HG03280 (cell line): Measurements from ENCODE around the gene ENTPD8.
A peak's percentile ranks its signal among the peaks of the same experiment; 100 is the strongest.
"Not testable (repeated sequence)": the region's sequence is repeated elsewhere in the genome, so short reads cannot be mapped to it uniquely, and the experiment has no call there.

ENCODE experiments used
- ATAC-seq: cut with Tn5 transposase; IDR thresholded peaks from one replicate; pipeline ENCODE4 v1.9.1; 2021; ENCODE audit warnings: mild to moderate bottlenecking, moderate library complexity; ENCODE audit not compliant: unreplicated experiment

Gene ENTPD8

DNA sequence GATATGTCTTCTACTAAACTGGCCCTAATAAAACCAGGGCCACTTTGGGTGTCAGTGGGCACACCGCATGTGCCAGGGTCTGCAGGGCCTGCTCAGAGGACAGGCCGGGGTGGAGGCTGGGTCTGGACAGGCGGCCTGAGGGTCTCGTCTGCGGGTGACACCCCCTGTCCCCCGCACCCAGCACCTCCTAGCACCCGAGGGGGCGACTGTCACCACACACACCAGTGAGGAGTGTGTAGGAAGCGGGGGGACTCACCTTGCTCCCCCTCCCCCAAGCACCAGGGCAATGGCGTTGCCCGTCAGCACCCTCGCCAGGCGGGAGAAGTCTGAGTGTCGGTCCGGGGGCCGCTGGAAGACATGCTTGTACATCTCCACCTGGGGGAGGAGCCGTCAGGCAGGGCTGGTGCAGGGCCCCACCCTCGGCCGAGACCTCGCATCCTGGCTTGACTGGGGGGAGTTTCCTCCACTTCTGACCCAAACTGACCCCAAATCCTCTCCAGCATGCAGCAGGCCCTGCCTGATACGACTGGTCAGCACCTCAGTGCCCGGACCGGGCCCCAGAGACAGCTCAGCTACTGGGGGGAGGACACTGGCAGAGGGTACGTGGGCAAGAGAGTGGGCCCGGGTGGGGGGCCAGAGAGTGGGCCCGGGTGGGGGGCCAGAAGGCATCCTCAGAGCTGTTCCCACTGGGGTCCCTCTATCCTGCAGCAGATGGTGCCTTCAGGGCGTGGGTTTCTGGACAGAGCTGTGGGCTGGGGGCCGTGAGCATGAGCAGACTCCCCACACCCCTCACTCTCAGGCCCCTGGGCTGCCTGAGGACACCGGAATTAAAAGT, 36.8 kb upstream of the ENTPD8 start:
- no peak for ATAC-seq

DNA sequence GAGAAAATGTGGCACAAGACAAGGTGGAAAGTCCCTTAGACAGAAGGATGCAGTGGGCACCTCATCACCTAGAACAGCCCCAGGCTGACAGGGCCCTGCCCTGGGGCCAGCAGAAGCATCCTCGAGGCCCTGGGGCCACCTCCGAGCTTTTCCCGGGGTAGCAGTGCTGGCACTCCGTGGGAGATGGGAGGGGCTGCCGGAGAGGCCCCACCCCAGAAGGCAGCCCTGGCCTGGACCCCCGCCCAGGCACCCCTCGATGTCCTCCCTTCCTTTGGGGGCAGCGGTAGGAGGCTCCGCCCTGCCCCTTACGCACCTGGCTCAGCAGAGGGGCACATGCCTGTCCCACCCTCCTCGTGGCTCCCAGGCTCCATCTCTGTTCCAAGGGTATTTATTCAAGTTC, 35.7 kb upstream of the ENTPD8 start:
- ATAC-seq = no peak

DNA sequence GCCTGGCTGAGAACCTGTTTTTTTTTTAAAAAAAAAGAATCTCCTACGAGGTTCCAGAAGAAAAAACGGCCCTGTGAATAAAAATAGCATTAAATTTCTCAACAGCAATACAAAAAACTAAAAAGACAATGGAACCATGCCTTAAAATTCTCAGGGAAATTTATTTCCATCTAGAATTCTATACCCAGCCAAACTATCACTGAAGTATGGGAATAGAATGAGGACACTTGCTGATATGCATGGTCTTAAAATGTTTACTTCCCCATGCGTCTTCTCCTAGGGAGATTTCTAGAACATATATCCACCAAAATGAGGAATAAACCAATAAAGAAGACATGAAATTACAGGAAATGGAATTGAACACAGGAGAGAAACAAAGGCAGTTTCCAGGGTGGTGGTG, 34.5 kb upstream of the ENTPD8 start:
- no peak for ATAC-seq

DNA sequence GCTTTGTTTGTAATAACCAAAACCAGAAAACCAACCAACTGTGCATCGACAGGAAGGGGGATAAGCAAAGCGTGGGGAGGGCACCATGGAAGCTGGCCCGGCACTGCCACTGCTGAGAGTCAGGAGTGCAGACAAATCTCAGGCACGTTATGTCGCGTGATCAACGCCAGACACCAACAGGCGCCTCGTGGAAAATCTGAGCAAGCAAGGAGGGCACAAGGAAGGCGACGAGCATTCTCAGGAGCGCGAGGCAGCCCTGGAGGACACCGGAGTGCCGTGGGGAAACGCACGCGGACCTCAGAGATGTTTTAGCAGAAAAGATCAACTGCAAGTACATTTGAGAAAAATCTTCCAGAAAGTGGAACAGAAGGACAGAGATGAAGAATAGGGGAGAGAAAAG, 33.1 kb upstream of the ENTPD8 start:
- no peak for ATAC-seq

DNA sequence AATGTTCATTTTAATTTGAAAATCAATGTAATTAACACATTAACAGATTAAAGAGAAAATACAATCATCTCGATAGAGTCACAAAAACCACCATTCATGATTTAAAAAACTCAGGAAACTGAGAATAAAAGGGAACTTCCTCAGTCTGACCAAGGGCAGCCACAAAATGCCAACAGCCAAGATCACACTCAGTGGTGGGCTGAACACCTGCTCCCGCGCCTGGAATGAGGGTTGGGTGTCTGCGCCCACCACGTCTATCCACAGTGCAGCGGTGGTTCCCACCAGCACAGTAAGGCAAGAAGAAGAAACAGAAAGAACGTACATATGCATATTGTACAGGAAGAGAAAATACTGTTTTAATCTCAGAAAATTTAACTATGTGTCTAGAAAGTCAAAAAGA, 29.6 kb upstream of the ENTPD8 start:
- ATAC-seq = no peak

- no peak for ATAC-seq
Observed at GRCh38 chr9:137467896-137468295, 26.7 kb upstream of the ENTPD8 start.

DNA sequence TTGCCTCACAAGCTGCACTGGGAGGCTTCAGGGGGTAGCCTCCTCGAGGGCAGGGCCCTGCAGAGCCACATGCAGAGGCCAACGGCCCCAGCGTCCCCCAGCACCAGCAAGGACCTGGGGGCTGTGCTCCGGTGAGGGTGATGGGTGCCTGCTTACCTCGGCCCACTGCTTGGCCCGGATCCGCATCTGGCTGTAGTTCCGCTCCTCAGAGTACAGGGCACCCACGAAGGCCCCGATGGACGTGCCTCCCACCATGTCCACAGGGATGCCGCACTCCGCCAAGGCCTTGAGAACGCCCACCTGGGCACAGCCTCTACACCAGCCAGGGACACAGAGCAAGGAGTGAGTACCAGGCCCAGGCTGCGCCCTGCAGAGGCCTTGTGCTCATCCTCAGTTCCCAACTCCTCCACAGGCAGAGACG, 26.0 kb upstream of the ENTPD8 start:
- ATAC-seq = no peak

DNA sequence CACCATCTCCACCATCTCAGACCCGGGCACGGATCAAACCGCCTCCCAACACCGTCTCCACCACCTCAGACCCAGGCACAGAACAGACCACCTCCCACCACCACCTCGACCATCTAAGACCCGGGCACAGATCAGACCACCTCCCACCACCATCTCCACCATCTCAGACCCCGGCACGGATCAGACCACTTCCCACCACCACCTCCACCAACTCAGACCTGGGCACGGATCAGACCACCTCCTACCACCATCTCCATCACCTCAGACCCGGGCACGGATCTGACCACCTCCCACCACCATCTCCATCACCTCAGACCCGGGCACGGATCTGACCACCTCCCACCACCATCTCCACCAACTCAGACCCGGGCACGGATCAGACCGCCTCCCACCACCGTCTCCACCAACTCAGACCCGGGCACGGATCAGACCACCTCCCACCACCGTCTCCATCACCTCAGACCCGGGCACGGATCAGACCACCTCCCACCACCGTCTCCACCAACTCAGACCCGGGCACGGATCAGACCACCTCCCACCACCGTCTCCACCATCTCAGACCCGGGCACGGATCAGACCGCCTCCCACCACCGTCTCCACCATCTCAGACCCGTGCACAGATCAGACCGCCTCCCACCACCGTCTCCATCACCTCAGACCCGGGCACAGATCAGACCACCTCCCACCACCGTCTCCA, 25.4 kb upstream of the ENTPD8 start:
- ATAC-seq = not testable (repeated sequence)

- ATAC-seq = no peak
Observed at GRCh38 chr9:137465720-137466388, 24.7 kb upstream of the ENTPD8 start.

DNA sequence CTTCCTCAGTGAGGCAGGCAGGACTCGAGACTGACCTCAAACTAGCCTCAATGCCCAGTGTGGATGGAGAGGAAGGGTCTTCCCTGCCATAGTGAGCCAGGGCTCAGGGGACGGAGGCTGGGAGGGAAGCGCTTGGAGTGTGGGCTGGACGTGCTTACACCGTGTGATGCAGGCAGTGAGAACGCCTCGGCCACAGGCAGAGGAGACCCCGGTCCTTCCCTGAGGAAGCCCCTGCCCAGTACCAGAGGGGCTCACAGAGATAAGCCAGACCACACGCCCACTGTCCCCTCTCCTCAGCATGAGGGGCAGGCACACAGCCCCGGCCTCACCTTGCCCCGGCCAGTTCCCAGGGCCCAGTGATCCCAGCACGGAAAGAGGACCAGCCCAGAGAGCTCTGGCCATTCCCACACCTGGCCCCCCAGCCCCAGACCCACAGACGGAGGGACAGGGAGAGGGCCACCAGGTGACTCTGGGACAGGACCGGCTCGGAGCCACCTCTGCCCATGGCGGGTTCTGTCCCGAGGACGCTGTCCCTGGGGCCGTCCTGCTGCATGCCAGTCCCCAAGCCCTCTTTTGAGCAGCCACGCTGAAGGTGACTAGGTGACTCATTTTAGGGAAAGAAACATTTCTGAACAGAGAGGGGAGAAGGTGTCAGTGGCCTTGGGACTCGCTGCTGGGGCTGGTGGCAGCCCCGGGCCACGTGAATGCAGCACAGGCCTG, 24.0 kb upstream of the ENTPD8 start:
- no peak for ATAC-seq

GRCh38 chr9:137464291-137464999, 23.3 kb upstream of the ENTPD8 start:
- no peak for ATAC-seq

- no peak for ATAC-seq
Observed at GRCh38 chr9:137463931-137464290, 22.8 kb upstream of the ENTPD8 start.

- ATAC-seq = no peak
Observed at GRCh38 chr9:137462986-137463930, 22.1 kb upstream of the ENTPD8 start.

GRCh38 chr9:137462396-137462985, 21.3 kb upstream of the ENTPD8 start:
- ATAC-seq = no peak

DNA sequence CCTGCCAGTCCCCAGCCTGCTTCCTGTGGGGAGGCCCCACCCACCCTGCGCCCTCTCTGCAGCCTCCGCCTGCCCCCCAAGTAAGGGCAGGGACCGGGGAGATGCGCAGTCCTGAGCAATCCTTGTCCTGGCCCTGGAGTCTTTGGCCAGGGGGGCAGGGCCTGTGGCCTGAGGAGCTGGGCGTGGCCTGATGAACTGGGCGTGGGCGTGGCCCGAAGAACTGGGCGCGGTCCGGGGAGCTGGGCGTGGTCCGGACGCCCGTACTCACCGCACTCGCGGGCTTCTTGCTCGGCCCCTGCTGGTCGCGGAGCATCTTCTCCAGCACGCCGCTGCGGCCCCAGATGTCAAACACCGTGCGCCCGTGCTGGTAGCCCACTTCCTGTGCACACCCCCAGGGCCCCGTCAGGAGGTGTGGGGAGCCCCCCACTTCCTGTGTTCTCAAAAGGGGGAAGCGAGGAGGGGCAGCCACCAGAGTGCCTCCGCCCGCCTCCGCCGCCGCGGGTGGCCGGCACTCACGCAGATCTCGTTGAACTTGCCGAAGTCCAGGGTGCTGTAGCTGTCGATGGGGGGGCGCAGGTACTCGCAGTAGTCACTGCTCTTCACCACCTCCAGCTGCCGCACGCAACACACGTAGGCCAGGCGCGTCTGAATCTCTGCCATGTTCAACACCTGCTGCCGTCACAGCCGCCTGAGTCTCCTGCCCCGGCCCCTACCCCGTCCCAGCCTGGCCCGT, 20.7 kb upstream of the ENTPD8 start:
- ATAC-seq = peak; percentile 47

GRCh38 chr9:137461316-137461662, 20.1 kb upstream of the ENTPD8 start:
- ATAC-seq = no peak

DNA sequence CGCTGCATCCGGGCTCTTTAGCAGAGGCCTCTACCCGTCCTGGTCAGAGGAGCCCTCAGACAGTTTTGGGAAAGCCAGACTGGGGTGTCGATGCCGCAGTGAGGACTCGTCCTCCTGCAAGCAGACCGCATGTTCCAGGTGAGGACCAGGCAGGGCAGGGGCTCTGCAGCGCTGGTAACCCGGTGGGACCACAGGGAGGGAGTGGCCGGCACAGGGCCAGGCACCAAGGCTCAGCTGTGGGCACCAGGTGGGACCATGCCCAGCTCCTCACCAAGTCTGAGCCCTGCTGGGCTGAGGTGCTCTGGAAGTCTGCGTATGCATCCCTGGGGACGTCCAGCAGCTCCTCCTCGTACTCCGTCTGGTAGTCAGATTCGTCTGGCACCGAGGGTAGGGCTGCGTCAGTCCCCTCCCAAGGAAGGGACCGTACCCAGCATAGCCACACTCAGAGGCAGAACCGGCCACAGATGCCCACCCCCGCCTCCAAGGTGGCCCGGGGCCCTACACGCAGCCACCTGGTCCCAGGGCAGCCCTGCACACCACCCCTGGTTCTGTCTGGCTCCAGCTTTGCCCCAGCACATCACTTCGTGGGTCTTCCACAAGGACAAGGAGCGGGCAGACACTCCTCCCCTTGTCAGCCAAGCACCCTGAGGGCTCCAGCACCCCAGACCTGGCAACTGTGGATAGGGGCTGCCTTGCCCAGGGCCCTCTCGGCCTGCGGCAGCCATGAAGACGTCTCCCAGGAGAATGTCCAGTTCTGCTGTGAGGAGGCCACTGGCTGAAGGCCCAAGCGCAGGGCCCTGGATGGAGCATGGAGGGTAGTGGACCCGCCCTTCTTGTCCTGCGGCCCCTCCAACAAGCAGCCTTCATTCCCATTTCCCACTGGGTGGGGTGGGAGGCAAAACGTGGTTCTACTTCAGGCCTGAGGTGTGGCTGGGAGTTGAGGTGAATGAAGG, 19.5 kb upstream of the ENTPD8 start:
- ATAC-seq = no peak
